Activated CD4-positive, CD25-positive, alpha-beta regulatory T cell (primary cell): Measurements from ENCODE around the gene USP34.
A peak's percentile ranks its signal among the peaks of the same experiment; 100 is the strongest.
"Not testable (repeated sequence)": the region's sequence is repeated elsewhere in the genome, so short reads cannot be mapped to it uniquely, and the experiment has no call there.

Experiments
- DNase-seq, 4 experiments: peaks; one replicate each; lab custom pipeline; 2025; lab: John Stamatoyannopoulos, UW

USP34 gene

DNA sequence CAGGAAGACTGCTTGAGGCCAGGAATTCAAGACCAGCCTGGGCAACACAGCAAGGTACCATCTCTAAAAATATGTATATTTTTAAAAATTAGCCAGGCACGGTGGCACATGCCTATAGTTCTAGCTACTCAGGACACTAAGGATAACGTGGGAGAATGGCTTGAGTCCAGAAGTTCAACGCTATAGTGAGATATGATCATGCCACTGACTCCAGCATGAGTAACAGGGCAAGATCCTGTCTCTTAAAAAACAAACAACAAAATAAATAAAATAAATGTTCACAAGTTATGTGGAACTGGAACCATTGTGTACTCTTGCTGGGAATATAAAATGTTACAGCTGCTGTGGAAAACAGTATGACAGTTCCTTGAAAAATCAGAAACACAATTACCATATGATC, 47.2 kb downstream of the USP34 start:
- DNase-seq: no peak

DNA sequence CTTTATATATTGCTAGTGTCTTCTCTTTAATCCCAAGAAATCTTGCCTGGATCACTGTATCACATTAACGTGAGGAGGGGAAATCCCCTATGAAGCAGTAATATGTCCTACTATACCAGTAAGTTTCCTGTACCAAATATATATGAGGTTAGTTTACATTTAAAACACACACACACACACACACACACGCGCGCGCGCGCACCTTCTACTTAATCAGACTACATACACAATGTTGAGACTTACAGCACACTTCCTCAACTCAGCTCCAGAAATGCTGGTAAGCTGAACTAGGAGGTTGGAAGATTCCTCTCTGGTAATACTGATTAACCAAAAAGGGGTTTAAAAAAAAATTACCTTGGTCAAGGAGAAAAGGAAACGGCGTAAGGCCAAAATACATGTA, 49.3 kb downstream of the USP34 start:
- DNase-seq: peak in 1 of 4 experiments; percentile 6

DNA sequence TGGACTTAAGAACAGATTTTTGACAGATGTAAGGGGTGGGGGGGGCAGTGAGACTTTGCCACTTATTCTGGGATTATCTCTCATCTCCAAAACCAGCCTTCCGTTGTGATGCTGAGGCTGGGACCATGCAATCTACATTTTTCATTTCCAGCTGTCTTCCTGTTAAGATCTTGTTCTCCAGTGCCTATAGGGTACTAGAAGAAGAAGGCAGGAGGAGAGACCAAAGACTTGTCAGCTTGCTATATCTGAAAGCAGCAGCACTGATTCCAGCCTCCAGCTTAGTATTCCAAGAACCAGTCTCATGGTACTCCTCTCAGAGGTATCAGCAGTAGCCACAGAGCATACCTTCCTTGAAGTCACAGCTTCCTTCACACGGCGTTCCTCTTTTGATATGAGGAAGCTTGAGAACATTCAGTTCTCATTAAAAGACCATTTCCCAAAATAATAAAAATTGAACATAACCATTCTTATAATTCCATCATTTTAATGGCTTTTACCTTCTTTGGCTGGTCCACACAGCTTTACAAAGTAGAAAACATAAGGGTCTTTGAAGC, 49.8 kb downstream of the USP34 start:
- DNase-seq: no peak

DNA sequence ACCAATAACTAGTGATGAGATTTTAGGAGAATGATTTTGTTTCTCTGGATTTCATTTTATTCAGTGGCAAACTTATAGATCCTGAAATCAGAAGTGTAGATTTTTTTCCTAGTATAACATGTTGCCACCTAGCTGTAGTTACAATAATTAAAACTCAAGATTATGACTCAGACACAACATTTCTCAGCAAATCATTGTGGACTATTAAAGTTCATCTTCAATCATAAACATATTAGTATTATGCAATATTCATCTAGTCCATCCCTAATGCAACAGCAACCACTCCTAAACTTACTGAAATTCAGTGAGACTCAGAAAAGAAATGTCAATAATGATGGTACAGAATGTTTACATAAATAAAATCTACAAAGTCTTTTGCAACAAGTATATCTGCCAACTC, 51.3 kb downstream of the USP34 start:
- no peak for DNase-seq

DNA sequence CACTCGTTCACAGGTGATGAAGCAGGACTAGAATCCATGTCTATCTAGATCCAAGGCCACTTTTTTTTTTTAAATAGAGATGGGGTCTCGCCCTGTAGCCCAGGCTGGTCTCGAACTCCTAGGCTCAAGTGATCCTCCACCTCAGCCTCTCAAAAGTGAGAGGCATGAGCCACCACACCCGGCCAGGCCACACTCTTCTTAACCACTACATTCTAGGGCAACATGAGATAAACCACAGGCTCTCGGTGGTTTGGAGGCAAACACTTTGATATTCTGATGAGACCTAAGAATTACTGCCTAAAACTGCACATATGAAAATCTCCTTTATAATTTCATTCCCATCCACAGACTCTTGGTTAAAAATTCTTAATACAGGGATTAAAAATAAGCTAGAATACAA, 51.8 kb downstream of the USP34 start:
- DNase-seq: no peak

DNA sequence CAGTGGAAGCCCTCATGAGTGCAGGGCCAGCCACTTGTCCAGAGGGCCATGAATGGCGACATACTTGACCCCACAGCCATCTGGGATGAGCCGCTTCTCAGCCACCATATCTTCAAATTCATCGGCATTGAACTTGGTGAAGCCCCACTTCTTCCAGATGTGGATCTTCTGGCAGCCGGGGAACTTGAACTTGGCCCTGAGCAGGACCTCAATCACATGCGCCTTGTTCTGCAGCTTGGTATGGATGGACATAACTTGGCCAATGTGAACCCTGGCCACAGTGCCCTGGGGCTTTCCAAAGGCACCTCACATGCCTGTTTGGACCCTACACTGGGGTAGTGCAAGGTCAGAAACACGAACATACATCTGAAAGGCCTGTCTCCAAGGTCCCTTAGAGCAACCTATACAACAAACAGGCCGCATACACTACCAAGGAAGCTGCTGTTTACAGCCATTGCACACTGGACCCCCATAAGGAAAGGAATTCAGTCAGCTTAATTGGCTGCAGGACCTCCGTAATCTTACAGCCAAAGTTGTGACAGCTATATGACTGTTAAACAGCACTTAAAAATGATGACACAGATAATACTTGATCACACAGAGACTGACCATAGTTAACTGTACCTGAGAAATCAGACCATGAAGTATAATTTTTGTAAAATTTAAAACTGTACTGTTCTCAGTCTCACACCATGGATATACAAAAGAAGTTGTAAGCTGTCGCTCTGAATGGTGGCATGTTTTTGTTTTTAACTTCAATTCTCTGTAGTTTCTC, 53.8 kb downstream of the USP34 start:
- DNase-seq: no peak

DNA sequence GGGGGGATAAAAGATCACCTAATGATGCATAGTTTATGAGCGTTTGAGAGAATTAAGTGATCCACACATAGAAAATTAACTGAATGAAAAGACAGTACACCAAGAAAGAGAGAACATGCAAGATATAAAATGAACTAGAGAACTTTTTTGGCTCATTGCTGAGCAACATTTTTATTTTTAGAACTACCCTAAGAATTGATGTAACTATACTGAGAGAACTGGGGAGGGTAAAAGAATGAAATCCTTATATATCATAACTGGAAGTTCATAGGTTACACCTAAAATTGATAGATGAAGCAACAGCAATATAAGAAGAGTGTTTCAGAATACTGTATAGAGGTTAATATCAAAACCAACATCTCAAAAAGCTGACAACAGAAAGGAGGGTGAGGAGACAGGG, 55.6 kb downstream of the USP34 start:
- no peak for DNase-seq

DNA sequence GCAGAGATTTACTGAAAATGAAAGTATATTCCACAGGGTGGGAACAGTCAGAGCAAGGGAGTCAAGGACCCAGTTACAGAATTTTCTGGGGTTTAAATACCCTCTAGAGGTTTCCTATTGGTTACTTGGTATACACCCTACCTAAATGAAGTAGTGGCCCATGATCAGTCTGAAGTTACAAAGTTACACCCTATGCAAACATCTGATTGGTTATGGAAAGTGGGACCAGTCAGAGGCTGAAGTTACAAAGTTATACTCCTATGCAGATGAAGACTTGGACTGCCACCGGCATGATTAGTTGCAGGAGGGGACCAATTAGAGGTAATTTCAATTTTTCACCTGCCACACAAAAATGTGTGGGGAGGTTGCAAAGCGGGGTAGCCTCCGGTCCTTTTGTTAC, 56.2 kb downstream of the USP34 start:
- DNase-seq: no peak

DNA sequence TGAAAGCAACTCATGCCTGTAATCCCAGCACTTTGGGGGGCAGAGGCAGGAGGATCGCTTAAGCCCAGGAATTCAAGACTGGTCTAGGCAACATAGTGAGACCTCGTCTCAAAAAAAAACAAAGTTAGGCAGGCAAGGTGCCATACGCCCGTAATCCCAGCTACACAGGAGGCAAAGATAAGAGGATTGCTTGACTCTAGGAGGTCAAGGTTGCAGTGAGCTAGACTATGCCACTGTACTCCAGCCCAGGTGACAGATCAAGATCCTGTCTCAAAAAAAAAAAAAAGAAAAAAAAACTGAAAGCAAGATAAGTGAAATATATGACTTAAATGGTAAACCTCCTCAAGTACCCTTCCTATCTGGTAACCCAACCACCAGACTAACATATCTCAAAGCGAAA, 59.8 kb downstream of the USP34 start:
- no peak for DNase-seq

DNA sequence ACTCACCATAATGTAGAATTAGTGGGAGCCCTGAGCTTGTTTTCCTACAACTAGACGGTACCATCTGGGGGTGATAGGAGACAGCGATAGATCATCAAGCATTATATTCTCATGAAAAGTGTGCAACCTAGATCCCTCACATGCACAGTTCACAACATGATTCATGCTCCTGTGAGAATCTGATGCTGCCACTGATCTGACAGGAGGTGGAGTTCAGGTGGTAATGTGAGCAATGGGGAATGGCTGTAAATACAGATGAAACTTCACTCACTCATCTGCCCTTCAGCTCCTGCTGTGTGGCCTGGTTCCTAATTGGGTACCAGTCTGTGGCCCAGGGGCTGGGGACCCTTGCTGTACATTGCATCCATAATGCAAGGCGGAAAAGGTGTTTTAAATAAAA, 60.7 kb downstream of the USP34 start:
- DNase-seq: no peak

DNA sequence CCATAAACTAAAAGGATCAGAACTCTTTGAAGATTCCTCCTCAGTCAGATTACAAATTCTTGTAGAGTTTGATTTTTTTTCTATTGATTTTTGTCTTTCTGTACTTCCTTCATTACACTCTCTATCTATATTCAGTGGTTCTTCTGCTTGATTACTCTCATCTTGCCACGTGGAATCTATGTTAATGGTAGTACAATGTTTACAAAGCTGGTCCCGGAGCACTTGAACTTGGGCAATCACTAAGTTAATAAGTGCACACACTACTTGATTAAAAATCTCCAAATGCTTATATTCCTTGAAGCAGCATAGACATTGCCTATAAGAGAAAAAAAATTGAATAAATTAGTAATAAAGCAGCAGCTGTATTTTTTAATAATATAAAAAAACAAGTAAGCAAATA, 65.1 kb downstream of the USP34 start:
- DNase-seq: no peak

DNA sequence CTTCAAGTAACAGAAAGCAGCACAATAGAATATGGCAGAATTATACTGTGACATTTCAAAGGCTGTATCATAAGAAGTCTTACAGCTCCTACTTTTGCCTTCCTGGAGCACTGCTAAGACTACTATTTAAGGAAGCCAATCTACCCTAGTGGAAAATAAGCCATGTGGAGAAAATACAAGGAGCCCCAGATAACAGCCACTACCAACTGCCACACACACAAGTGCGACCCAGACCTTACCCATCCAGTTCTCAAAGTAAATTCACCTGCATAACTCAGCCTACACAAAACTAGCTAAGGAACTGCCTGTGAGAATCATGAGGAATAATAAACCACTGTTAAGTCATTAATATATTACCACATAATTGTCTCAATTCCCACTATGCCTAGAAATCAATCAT, 66.4 kb downstream of the USP34 start:
- DNase-seq: no peak

DNA sequence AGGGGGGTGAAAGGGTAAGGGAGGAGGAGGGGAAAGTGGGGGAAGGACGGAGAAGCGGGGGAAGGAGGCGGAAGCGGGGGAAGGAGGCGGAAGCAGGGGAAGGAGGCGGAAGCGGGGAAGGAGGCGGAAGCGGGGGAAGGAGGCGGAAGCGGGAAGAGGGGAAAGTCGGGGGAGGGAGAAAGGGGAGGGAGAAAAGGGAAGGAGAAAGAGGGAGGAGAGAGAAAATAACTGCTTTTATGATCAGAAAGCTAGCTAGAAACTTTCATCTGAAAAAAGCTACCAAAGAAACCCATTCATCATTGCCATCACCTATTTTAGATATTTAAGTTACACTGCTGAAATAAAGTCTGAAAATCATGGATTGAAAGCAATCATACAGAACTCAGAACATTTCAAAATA, 72.5 kb downstream of the USP34 start:
- DNase-seq: no peak

DNA sequence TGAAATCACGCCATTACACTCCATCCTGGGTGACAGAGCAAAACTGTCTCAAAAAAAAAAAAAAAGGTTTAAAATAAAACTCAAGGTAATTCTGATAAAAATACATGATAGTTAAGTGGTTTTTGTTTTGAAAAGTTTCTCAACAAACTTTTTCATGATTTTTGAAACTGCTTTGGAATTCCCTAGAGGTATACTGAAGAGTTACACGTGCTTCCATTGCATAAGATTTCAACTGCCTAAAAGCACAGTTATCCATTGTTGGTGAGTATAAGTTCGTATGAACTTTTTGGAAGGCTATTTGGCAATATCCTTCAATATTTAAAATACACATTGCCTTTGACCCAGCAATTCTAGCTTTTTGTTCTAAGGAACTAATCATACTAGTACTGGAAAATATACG, 74.9 kb downstream of the USP34 start:
- DNase-seq: no peak

DNA sequence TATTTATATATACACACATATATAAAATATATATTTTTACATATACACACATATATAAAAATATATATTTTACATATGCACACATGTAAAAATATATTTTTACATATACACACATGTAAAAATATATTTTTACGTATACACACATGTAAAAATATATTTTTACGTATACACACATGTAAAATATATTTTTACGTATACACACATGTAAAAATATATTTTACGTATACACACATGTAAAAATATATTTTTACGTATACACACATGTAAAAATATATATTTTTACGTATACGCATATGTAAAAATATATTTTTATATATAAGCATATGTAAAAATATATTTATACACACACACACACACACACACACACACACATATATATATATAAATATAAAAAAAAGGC, 83.3 kb downstream of the USP34 start:
- not testable (repeated sequence) for DNase-seq

DNA sequence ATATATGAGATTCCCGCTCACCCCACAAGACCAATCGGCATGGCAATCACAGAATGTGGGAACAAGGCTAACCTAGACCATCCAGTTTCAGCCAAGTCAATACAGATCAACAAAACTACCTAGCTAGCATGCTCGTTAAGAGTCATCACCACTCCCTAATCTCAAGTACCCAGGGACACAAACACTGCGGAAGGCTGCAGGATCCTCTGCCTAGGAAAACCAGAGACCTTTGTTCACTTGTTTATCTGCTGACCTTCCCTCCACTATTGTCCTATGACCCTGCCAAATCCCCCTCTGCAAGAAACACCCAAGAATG, 90.0 kb downstream of the USP34 start:
- DNase-seq: not testable (repeated sequence)

DNA sequence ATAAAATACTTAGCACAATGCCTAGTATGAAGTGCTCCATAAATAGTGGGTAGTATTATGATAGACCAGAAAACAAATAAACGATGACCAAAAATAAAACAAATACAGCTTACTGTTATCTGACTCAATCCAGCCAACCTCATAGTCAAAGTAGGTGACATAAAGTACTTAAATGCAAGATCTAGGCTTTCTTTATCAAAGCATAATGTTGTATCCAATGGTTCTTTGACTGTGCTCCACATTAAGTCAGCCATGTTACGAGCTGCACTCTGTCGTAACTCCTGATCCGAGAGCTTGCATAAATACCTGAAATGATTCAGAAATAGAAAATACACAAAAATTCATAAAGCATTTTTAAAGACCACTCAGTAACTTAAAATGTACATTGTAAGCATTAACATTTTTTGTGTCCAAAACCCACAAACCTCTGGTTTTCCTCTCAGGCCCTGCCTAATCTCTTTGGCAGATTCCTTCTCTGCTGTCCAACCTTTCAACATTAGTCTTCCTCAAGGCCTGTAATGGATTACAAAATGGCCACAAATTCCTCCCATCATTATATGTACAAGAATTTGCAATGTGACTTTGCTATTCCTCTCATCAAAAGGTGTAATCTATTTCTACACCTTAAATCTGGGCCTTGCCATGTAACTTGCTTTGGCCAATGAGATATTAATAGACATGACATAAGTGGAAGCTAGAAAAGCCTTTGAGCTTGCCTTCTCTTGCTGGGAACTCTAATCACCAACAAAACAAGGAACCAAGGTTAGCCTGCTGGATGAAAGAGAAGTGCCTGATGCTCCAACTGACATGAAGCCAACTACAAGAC, 90.6 kb downstream of the USP34 start:
- DNase-seq: no peak

DNA sequence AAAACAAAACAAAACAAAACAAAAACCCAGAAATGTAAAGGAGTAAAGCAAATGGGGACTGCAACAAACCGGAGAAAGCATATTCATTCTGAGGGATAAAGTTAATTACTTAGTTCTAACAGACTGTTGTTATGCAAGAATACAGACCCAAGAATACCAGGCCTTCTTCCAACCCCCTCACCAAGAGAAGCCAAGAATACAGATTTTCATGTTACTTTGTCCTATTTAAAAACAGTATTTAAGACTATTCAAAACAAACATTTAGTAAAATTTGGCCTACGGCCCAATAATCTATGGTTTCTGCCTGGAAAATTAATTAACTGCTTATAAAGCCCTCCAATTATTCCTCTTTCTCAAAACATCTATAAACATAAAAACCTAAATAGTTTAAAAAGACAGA, 91.4 kb downstream of the USP34 start:
- DNase-seq: no peak

DNA sequence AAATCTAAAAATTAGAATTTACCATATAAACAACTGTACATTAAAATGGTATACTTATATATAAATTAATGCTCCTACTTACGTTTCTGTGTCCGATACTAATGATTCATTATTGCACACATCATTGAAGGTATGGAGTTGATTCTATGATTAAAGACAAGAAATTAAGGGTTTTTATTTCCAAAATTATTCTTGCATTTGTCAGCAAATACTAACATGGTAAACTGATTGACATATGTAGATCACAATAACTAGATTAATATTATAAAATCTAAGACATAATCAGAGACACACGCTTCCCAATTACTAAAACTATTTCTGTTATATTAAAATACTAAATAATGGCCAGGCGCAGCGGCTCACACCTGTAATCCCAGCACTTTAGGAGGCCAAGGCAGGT, 92.6 kb downstream of the USP34 start:
- DNase-seq: no peak

DNA sequence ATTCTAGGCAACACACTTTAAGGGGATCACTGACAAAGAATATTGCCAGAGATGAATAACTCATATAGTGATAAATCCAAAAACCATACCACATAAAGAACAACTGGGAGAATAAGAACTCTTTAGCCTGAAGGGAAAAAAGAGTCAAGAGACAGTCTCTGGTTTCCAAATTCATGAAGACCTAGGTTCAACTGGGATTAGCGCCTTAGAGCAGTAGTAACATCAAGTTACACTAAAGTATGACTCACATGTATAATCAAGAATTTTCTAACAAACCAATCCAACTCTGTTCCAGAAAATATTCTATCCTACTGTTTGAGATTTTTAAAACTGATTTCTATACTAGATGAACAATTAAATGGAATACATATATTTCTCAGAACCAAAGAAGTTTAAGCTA, 93.8 kb downstream of the USP34 start:
- no peak for DNase-seq

DNA sequence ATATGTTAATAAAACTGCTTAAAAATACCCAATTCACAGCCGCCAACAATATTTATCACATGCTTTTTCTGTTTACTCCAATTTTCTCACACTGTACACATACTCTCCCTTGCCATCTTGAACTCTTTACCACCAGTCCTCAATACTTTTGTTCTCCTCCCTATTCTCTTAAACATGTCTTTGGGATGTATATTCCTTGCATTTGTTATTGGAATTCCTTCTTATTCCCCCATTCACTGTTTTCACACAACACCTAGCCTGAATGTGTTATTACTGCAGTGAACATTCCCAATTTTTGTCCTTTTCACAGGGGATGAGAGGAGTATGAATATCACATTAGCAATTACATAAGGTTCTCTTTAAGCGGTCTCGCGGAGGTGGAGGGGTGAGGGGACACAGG, 94.7 kb downstream of the USP34 start:
- no peak for DNase-seq

DNA sequence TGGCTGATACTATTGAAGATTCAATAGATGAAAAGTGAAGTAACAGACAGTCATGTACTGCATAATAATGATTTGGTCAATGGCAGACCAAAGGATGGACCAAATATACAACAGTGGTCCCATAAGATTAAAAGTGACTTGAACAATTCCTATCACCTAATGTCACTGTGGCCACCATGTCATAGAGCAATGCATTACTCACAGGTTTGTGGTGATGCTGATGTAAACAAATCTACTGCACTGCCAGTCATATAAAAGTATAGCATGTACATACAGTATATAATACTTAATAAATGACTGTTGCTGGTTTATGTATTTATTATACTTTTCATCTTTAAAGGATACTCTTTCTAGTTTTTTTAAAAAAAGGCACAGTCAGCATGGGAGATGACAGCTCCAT, 99.9 kb downstream of the USP34 start:
- DNase-seq: no peak
